Measurements from ENCODE around the gene ACAT2.
"Not testable (repeated sequence)": the region's sequence is repeated elsewhere in the genome, so short reads cannot be mapped to it uniquely, and the experiment has no call there.

Gene ACAT2

DNA sequence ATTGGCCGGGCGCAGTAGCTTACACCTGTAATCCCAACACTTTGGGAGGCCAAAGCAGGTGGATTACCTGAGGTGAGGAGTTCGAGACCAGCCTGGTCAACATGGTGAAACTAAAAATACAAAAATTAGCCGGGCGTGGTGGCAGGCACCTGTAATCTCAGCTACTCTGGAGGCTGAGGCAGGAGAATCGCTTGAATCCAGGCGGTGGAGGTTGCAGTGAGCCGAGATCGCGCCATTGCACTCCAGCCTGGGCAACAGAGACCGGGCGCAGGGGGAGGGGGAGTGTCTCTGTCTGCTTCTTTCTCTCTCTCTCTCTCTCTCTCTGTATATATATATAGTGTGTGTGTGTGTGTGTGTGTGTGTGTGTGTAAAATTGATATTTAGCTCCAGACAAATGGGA, 29.3 kb upstream of the ACAT2 start:
- DNase-seq = not testable (repeated sequence)

- DNase-seq = not testable (repeated sequence)
Observed at GRCh38 chr6:159733395-159733794, 28.4 kb upstream of the ACAT2 start.

DNA sequence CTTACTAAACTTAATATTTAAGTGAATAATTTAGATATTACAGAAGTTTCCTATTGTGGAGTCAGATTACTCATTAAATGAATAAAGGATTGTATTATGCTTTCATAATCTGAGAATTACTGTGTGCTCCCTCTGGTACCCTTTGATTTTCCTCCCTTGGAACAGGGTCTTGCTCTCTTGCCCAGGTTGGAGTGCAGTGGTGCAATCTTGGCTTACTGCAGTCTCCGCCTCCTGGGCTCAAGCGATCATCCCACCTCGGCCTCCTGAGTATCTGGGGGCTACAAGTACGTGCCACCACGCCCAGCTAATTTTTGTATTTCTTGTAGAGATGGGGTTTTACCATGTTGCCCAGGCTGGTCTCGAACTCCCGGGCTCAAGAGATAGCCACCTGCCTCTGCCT, 24.9 kb upstream of the ACAT2 start:
- DNase-seq = no peak

GRCh38 chr6:159739341-159739740, 22.5 kb upstream of the ACAT2 start:
- no peak for DNase-seq

GRCh38 chr6:159742165-159742564, 19.7 kb upstream of the ACAT2 start:
- no peak for DNase-seq

DNA sequence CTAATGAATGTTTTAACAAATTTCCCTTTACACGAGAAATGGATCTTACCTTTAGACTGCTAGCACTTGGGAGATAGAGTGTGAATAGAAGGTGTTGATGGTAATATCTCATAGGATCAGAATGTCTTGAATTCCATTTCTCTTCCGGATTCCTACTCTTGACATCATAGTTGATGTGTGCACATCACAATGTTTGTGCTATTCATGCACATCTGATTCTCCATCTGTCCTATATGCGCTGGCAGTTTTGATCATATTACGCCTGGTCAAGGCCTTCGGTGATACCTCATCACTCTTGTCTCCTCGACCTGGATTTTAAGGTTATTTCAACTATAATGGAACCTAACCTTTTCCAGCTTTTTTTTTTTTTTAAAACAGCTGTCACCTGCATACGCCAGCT, 16.8 kb upstream of the ACAT2 start:
- DNase-seq = no peak

- DNase-seq = no peak
Observed at GRCh38 chr6:159746759-159747158, 15.1 kb upstream of the ACAT2 start.

DNA sequence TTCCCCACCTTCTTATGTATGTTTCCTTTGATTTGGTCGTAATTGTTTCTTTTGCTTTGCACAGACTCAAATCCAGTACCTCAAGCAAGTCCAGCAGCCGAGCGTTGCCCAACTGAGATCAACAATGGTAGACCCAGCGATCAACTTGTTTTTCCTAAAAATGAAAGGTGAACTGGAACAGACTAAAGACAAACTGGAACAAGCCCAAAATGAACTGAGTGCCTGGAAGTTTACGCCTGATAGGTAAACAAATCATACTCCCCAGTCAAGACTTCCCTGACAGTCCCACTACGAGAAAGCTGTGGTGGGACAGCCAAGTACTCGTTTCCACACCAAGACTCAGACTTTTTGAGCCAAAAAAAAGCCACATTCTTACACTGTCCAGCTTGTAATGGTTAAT, 13.7 kb upstream of the ACAT2 start:
- not testable (repeated sequence) for DNase-seq

DNA sequence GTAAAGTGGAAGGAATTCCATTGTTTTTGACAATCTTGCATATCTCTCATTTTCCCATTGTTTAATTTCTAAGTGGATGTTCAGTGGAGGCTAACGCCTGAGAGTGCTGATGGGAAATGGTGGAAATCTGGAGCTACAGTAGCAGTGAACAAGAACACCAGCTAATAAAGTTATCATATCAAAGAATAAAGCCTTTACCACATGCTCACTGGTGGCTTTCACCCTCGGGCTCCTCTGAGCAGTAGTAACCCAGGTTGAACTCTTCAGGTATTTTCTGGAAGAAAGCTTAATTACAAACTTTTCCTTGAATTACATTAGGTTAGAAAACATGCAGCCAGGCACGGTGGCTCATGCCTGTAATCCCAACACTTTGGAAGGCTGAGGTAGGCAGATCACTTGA, 10.4 kb upstream of the ACAT2 start:
- no peak for DNase-seq

DNA sequence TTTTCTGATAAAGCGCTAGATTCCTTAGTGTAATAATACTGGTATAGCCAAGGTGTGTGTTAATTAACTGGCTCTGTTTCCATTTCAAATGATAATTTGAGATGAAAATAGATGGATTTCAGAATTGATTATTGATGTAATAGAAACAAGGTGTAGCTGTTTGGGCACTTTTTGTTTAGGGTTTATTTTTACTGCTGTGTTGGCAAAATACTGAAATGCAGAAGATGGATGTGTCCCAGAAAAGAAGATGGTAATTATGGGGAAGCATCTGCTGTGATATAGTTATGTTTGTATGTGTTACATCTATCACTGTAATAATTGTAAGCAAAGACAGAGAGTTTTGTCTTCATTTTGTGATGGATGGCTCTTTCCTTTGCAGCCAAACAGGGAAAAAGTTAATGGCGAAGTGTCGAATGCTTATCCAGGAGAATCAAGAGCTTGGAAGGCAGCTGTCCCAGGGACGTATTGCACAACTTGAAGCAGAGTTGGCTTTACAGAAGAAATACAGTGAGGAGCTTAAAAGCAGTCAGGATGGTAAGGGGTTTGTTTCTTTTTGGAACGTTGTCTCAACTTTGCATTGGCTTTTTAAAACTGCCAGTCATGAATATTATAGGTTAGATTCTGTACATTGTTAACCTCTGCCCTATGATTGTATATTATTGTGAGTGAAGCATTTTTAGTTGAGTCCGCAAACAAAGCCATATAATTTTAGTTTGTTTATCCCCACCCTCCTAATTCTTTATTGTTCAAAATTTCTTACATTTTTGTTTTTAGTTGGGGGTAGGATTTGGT, 8.6 kb upstream of the ACAT2 start:
- DNase-seq = no peak

DNA sequence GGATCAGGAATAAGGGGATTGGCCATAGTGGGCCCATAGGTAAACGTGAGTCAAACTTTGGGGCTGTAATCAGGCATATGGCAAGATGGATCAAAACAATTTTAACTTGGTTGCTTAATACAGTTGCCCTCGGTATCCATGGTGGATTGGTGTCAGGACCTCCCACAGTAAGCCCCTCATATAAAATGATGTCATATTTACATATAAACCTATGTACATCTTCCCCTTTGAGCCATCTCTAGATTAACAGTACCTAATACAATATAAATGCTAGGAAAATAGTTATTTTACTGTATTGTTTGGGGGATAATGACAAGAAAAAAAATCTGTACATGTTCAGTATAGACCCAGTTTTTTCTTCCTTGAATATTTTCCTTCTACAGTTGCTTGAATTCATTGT, 7.4 kb upstream of the ACAT2 start:
- no peak for DNase-seq

DNA sequence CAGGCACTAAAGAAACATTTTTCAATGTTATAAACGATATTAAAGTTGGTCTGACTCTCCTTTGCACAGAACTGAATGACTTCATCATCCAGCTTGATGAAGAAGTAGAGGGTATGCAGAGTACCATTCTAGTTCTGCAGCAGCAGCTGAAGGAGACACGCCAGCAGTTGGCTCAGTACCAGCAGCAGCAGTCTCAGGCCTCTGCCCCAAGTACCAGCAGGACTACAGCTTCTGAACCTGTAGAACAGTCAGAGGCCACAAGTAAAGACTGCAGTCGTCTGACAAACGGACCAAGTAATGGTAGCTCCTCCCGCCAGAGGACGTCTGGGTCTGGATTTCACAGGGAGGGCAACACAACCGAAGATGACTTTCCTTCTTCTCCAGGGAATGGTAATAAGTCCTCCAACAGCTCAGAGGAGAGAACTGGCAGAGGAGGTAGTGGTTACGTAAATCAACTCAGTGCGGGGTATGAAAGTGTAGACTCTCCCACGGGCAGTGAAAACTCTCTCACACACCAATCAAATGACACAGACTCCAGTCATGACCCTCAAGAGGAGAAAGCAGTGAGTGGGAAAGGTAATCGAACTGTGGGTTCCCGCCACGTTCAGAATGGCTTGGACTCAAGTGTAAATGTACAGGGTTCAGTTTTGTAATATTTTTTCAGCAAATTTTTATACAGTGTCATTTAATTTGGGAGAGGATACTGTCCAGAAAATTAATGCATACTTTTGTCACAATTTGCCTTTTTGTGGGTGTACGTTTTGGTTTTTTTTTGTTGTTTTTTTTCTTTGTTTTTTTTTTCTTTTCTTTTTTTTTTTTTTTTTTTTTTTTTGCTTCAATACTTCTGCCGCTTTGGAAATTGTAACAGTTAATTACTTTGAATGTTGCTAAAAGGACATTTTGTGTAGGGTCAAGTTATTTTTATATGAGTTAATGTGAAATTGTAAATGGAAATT, 6.6 kb upstream of the ACAT2 start:
- DNase-seq = no peak

- DNase-seq = no peak
Observed at GRCh38 chr6:159756508-159756907, 5.3 kb upstream of the ACAT2 start.

DNA sequence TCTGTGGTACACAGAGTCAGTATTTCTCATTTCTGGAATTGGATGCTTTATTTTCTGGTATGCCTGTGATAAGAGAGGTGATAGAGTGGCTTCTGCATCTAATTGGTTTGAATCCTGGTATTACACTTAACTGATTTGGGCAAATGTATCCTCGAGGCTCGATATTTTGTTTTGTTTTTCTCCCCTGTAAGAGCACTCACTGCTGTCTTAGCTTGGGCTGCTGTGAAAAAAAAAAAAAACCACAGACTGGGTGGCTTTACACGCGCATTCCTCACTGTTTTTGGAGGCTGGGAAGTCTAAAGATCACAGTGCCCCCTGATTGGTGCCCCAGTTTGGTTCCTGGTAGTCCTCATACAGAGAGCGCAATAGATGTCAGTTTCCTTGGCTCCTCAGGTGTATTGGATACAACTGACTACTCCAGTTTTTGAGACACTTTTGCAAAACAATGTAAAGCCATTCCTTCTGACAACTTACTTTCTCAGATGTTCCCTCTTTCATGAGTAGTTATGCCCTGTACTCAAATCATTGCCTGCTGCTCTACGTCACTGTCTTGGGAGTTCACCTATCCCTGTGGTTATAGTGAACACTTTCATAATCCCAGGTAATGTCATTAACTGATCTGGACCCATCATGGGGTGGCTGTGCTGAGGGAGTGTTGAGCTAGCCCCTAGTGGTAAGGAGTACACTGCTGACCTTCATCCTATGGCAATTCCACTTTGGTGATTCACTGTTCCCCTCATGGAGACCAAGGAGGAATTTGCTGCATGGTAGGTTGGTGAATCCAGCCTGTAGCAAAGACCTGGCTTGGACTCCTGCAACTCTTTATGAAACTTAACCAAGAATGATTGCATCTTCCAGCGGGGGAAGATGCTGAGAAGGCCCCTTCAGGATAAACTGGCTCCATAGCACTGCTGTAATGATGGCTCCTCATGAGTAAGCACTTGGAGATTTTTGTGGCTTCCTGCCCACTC, 3.5 kb upstream of the ACAT2 start:
- DNase-seq = no peak

DNA sequence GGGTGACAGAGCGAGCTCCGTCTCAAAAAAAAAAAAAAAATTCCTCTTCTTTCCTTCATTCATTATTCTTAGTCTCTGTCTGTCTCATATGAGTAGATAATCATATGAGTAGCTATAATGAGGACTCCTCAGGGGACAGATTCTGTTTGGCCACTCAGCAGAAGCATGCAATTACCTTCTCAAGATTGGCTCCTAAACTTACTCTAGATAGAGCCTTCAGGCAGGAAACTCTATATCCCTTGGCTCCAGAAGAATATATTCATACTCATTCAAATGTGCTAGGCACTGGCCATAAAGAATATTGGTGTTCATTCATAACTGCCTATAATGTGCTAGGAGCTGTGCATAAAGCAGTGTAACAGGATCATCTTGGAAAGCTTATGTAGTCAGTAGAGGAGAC, 2.2 kb upstream of the ACAT2 start:
- DNase-seq = no peak

DNA sequence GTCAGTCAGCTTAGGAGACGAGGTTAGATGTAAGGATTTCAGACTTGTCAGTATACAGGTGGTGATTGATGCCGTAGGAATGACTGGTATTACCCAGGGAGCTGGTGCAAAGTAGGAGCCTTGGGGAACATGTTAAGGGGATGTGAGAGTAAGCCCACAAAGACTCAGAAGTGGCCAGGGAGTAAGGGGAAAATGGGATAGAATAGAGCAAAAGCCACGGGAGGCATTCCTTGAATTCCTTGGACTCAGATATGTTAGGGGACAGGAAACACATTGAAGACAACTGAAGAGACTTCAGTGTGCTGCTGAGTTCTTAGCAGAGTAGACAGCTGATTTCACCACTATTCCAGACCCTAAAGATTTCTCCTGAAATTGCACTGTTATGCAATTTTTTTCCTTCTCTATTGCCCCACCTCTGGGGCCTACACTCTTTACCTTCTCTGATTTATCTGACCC, 1.2 kb upstream of the ACAT2 start:
- no peak for DNase-seq

GRCh38 chr6:159761129-159761872, 544 bp upstream of the ACAT2 start:
- DNase-seq = no peak

DNA sequence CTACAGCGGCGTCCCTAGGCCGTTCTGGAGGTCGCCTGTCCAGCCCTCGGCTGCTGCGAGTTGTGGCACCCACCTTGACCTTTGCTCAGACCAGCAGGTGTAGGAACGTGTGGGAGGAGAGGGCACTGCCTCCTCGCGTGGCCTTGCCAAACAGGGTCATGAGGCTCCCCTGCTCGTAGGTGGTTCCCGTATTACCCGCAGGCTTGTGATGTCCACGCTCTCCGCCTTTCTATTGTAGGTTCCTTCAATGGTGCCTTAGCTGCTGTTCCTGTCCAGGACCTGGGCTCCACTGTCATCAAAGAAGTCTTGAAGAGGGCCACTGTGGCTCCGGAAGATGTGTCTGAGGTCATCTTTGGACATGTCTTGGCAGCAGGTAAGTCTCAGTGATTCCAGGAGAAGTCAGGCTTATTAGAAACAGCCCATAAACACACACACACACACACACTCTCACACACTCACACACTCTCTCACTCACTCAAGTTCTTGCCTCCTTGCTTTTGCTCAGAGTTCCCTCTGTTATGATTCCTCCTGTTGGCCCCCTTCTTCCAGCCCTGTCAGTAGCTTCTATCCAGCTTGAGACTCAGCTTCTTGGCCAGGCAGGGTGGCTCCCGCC, 942 bp downstream of the ACAT2 start:
- DNase-seq = no peak

- DNase-seq = no peak
Observed at GRCh38 chr6:159766906-159767305, 5.1 kb downstream of the ACAT2 start.

DNA sequence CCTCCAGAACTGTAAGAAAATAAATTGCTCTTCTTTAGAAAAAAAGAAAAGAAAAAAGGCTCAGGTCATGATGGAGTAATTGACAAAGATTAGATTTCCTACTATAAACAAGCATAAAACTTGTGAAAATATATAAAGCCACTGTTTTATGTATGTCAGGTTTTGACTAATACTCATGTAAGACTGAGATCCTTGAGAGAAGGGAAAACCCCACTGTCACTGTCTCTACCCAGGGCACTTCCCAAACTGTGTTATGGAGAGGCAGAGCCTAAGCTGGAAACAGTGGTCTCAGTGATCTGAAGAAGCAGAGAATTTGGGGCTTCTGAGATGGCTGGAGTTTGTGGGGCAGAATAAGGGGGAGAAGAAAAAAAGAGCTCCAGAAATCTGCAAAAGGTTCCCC, 7.6 kb downstream of the ACAT2 start:
- DNase-seq = no peak

DNA sequence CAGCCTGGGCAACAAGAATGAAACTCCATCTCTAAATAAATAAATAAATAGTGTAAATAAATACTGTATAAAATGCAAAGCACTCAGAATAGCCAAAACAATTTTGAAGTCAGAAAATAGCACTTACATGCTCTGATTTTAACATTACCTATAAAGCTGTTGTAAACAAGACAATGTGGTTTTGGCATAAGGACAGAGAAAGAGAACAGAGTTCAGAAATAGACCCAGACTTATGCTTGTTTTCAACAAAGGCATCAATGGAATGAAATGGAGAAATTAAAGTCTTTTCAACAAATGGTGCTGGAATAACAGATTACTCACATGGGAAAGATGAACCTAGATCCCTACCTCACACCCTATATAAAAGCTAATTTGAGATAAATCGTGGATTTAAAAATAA, 10.4 kb downstream of the ACAT2 start:
- no peak for DNase-seq

Measured in GDM1 (cell line).